K562 (cell line): Measurements from ENCODE around the gene PAX5. TPM values are rescaled to one million over a fixed set of nuclear protein-coding genes. Genes with fewer than 3 reads are reported as not detected.

Experiments
- KDM5B ChIP-seq: fragments of 200-600 bp; sonication (generic); IDR thresholded peaks from 2 replicates; pipeline ENCODE4 v1.6.1; 2012; ENCODE audit warnings: low read depth, mild to moderate bottlenecking, moderate library complexity, low read length, control low read depth, inconsistent platforms; ENCODE audit not compliant: insufficient replicate concordance
- ZNF24 ChIP-seq: fragments of 450-650 bp; IDR thresholded peaks from 2 replicates; pipeline ENCODE4 v1.6.1; 2016
- polyA plus RNA-seq, 8 experiments: library from polyadenylated mRNA; depleted of rRNA in 4 of 8; stranded (reverse) in 5 of 8; unstranded in 3 of 8; fragments of >200 nt; fragmentation: Nextera tagmentation in 2 of 8; fragmentation: Illumina TruSeq in 1 of 8; extraction: Ambion mirVana in 2 of 8; extraction: Trizol in 1 of 8; gene quantifications; 2 replicates each; pipeline versions ENCODE4 v1.2.1 to v1.2.3, GENCODE V29; 2011 to 2014; ENCODE audit warnings: inconsistent platforms in 1 of 8, missing spikeins in 1 of 8
- total RNA-seq, 7 experiments: library from RNA; depleted of rRNA in 6 of 7; stranded (reverse); fragments of >200 nt in 6 of 7; fragmentation: Illumina TruSeq in 2 of 7; extraction: Trizol in 2 of 7; gene quantifications; 2 replicates each; pipeline versions ENCODE4 v1.2.1 to v1.2.3, GENCODE V29; 2011 to 2021; ENCODE audit warnings: low replicate concordance in 1 of 7
- TF ChIP-seq, protein P1 (sequence below): fragments of 250-450 bp; sonication (Bioruptor Pico); IDR thresholded peaks from 2 replicates; pipeline ENCODE4 v1.5.0; 2021; ENCODE audit warnings: mild to moderate bottlenecking, borderline replicate concordance
- TF ChIP-seq, protein P2 (sequence below): IDR thresholded peaks from 2 replicates; pipeline ENCODE4 v1.6.1; 2011; ENCODE audit not compliant: insufficient read length; ENCODE audit errors: extremely low read depth
- TF ChIP-seq, protein P3 (sequence below): fragments of 250-450 bp; sonication (Bioruptor Pico); IDR thresholded peaks from 2 replicates; pipeline ENCODE4 v1.4.0; 2020; ENCODE audit warnings: borderline replicate concordance
- TF ChIP-seq, protein P4 (sequence below): fragments of 450-650 bp; formaldehyde crosslinking; IDR thresholded peaks from 2 replicates; pipeline ENCODE4 v1.4.0; 2020; ENCODE audit warnings: mild to moderate bottlenecking, moderate library complexity

PAX5 gene
- total and polyA plus RNA-seq, 9 of the 15 experiments (the other 6 are each of a cell fraction or from before 2014, with no cell fraction given): 0.03 to 0.09 TPM; not detected in 7

DNA sequence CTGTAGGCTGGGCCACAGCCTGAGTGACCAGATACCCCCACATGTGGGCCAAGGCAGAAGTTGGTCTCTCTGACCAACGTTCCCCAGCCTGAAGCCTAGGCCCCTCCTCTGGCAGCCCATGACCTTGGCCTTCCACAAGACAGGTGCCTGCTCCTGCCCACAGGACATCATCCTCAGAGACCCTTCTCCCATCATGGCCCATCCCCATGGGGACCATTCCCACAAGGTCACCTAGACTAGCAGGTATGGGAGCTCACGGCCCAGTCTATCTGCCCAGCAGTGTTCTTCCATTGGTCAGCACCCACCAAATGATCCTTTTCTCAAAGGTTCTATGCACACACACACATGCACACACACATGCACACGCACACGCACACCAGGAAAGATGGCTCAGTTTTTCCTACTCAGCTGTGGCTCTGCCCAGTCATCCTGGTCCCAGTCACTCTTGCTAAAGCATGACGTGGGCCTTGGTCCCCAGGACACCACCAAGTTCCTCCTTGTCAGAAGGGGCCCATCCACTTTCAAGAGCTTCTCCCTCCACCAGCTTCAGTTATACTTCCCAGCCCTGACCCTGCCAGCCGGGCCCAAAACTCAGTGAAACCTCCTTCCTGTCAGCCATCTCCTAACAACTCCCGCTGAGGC, 65.4 kb downstream of the PAX5 start (continued):
- TF ChIP-seq, protein P1, sequence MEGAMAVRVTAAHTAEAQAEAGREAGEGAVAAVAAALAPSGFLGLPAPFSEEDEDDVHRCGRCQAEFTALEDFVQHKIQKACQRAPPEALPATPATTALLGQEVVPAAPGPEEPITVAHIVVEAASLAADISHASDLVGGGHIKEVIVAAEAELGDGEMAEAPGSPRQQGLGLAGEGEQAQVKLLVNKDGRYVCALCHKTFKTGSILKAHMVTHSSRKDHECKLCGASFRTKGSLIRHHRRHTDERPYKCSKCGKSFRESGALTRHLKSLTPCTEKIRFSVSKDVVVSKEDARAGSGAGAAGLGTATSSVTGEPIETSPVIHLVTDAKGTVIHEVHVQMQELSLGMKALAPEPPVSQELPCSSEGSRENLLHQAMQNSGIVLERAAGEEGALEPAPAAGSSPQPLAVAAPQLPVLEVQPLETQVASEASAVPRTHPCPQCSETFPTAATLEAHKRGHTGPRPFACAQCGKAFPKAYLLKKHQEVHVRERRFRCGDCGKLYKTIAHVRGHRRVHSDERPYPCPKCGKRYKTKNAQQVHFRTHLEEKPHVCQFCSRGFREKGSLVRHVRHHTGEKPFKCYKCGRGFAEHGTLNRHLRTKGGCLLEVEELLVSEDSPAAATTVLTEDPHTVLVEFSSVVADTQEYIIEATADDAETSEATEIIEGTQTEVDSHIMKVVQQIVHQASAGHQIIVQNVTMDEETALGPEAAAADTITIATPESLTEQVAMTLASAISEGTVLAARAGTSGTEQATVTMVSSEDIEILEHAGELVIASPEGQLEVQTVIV (CRISPR knock-in tag): no peak
- TF ChIP-seq, protein P2, sequence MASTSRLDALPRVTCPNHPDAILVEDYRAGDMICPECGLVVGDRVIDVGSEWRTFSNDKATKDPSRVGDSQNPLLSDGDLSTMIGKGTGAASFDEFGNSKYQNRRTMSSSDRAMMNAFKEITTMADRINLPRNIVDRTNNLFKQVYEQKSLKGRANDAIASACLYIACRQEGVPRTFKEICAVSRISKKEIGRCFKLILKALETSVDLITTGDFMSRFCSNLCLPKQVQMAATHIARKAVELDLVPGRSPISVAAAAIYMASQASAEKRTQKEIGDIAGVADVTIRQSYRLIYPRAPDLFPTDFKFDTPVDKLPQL: no peak
- TF ChIP-seq ZNF24 (no peak), KDM5B (no peak)
- TF ChIP-seq, protein P3, sequence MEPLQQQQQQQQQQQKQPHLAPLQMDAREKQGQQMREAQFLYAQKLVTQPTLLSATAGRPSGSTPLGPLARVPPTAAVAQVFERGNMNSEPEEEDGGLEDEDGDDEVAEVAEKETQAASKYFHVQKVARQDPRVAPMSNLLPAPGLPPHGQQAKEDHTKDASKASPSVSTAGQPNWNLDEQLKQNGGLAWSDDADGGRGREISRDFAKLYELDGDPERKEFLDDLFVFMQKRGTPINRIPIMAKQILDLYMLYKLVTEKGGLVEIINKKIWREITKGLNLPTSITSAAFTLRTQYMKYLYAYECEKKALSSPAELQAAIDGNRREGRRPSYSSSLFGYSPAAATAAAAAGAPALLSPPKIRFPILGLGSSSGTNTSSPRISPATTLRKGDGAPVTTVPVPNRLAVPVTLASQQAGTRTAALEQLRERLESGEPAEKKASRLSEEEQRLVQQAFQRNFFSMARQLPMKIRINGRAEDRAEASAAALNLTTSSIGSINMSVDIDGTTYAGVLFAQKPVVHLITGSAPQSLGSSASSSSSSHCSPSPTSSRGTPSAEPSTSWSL: no peak
- TF ChIP-seq, protein P4, sequence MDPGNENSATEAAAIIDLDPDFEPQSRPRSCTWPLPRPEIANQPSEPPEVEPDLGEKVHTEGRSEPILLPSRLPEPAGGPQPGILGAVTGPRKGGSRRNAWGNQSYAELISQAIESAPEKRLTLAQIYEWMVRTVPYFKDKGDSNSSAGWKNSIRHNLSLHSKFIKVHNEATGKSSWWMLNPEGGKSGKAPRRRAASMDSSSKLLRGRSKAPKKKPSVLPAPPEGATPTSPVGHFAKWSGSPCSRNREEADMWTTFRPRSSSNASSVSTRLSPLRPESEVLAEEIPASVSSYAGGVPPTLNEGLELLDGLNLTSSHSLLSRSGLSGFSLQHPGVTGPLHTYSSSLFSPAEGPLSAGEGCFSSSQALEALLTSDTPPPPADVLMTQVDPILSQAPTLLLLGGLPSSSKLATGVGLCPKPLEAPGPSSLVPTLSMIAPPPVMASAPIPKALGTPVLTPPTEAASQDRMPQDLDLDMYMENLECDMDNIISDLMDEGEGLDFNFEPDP (CRISPR knock-in tag): no peak
